Gastroesophageal sphincter (tissue), 3 donors: ENCODE results near the gene NRDC.

ENCODE experiments used
- CTCF ChIP-seq, 4 experiments: fragments of 200-600 bp in 2 of 4; fragments of 450-650 bp in 2 of 4; sonication (generic) in 1 of 4; IDR thresholded peaks; one replicate each; pipeline ENCODE4 v1.5.1; 2017 to 2019; ENCODE audit warnings: antibody characterized with exemption in 4 of 4, mild to moderate bottlenecking in 2 of 4, moderate library complexity in 2 of 4
- POLR2AphosphoS5 ChIP-seq: sonication (generic); formaldehyde crosslinking; IDR thresholded peaks from one replicate; pipeline ENCODE4 v1.6.1; 2017; ENCODE audit warnings: antibody characterized with exemption

DNA sequence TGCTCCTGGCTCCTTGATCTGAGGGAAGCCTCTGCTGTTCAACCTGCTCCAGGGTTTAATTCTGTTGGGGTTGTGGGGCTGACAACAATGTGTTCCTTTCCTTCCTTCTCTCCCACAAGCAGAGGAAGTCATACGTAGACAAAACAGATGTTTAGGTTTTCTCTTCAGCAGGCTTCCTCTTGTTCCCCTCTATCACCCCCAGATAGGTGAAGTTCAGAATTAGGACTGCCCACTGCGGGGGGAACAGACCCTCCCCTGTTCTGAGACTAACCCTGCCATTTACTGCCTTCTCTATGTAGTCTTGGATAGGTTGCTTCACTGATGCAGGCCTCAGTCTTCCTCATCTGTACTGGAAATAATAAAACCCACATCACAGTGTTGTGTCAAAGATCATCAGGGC, 30.0 kb upstream of the NRDC start:
- TF ChIP-seq CTCF (IDR thresholded peaks at IDR 0.05) (no peak), POLR2AphosphoS5 (no peak)
